CD8-positive, alpha-beta memory T cell (primary cell): Measurements from ENCODE around the gene REEP6. TPM values are rescaled to one million over a fixed set of nuclear protein-coding genes. Genes with fewer than 3 reads are reported as not detected.
"Not testable (repeated sequence)": the region's sequence is repeated elsewhere in the genome, so short reads cannot be mapped to it uniquely, and the experiment has no call there.

Experiments
- CTCF ChIA-PET: fragments of 350-600 bp; sonication (Branson Sonifier 250); formaldehyde crosslinking; loops from one replicate; lab custom pipeline; 2021; ENCODE audit warnings: antibody characterized with exemption; lab: Charles Lee
- POLR2A ChIA-PET: fragments of 350-600 bp; sonication (Branson Sonifier 250); formaldehyde crosslinking; loops from one replicate; lab custom pipeline; 2021; ENCODE audit warnings: antibody characterized with exemption; lab: Charles Lee
- DNase-seq, 5 donors: peaks; one replicate each; pipeline versions ENCODE4 v3.0.0 to v3.0.0-alpha.2; 2020 to 2022; ENCODE audit warnings: mixed read lengths in 1 of 5
- H3K27ac ChIP-seq: one replicate; pipeline ENCODE4 v1.7.0; 2013; ENCODE audit warnings: low read depth, mild to moderate bottlenecking, low read length, moderate library complexity
- H3K27me3 ChIP-seq: 2 replicates; pipeline ENCODE4 v1.7.0; 2013; ENCODE audit warnings: low read length, mild to moderate bottlenecking; ENCODE audit not compliant: insufficient read depth, poor library complexity, severe bottlenecking
- H3K36me3 ChIP-seq: 2 replicates; pipeline ENCODE4 v1.7.0; 2013; ENCODE audit warnings: mild to moderate bottlenecking, low read length, moderate library complexity; ENCODE audit not compliant: insufficient read depth
- H3K4me1 ChIP-seq: 2 replicates; pipeline ENCODE4 v1.7.0; 2013; ENCODE audit warnings: mild to moderate bottlenecking, low read length, moderate library complexity; ENCODE audit not compliant: insufficient read depth
- H3K4me3 ChIP-seq: 2 replicates; pipeline ENCODE4 v1.7.0; 2013; ENCODE audit warnings: mild to moderate bottlenecking, low read length
- H3K9me3 ChIP-seq: 2 replicates; pipeline ENCODE4 v1.7.0; 2013; ENCODE audit warnings: mild to moderate bottlenecking, low read length
- H3K27ac Mint-ChIP-seq, 8 donors: one replicate each; pipeline ENCODE4 v1.8.0; 2020 to 2021; ENCODE audit warnings: mixed read lengths in 8 of 8, mild to moderate bottlenecking in 6 of 8, inconsistent platforms in 3 of 8, moderate library complexity in 3 of 8
- H3K27me3 Mint-ChIP-seq, 2 donors: one replicate each; pipeline ENCODE4 v1.8.0; 2020 to 2021; ENCODE audit warnings: mixed read lengths in 2 of 2, mild to moderate bottlenecking in 1 of 2, moderate library complexity in 1 of 2
- H3K36me3 Mint-ChIP-seq, 3 donors: one replicate each; pipeline ENCODE4 v1.8.0; 2020 to 2021; ENCODE audit warnings: mixed read lengths in 3 of 3, inconsistent platforms in 1 of 3, mild to moderate bottlenecking in 1 of 3
- H3K4me1 Mint-ChIP-seq, 3 donors: one replicate each; pipeline ENCODE4 v1.8.0; 2020 to 2021; ENCODE audit warnings: mixed read lengths in 3 of 3, inconsistent platforms in 1 of 3, mild to moderate bottlenecking in 1 of 3
- H3K4me3 Mint-ChIP-seq, 7 donors: one replicate each; pipeline ENCODE4 v1.8.0; 2020 to 2021; ENCODE audit warnings: mixed read lengths in 7 of 7, mild to moderate bottlenecking in 6 of 7, moderate library complexity in 4 of 7, inconsistent platforms in 2 of 7
- H3K9me3 Mint-ChIP-seq, 5 donors: one replicate each; pipeline ENCODE4 v1.8.0; 2020 to 2022; ENCODE audit warnings: mixed read lengths in 5 of 5, mild to moderate bottlenecking in 3 of 5, moderate library complexity in 2 of 5, inconsistent platforms in 1 of 5
- polyA plus RNA-seq: library from polyadenylated mRNA; unstranded; fragments of 300-500 nt; fragmentation: Illumina TruSeq; gene quantifications from one replicate; pipeline ENCODE4 v1.2.3, GENCODE V29; 2021
- total RNA-seq, 2 experiments: library from RNA; stranded (reverse); gene quantifications; one replicate each; pipeline ENCODE4 v1.2.3, GENCODE V29; 2021

Gene REEP6
- total and polyA plus RNA-seq, 3 experiments from 2014 or later, result 1.8 to 4.5 (median 2.0) TPM

DNA sequence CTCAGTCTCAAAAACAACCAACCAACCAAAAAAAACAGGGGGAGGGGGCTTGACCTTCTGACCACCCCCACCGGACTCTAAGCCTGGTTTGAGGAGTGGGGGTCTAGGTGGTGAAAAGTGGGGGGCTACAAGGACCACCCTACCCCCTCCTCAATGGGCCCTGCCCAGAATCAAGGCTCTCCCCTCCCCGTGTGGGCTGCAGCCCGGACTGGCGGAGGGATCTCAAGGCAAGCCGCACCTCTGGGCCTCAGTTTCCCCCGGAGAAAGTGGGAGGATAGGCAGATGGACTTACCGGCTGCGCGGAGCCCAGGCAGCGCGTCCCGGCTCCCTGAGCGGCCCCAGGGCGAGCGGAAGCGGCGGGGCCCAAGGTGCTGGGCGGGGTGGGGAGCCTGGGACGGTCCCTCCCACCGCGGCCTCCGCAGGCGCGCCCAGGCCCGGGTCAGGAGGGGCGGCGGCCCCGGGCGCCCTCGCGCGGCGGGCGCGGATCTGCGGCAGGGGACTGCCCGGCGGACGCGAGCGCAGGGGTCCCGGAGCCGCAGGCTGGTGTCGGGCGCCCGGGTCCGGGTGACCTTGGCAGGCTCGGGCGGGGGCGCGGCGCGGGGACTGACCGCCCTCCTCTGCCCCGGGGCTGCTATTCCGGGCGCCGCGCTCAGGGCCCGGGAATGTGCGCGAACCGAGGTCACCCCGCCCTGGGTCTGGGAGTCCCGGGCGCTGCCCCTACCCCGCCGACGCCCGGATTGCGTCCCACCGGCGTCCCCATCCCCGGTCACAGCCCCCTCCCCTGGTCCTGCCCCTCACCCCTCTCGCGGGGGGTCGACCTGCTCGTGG lies 21.9 kb downstream of the REEP6 start, which contains the start of gene ADAMTSL5:
ADAMTSL5 (minus strand) TSS at position 349 of the 828 bp plus-strand sequence. CDS start 2,076 bp downstream, outside the sequence.
- no peaks in the 10 kb centered on the region for H3K27me3 ChIP-seq
- peak within 1 kb of the TSS; percentile 29 for H3K27ac ChIP-seq
- CTCF ChIA-PET, result interaction anchor here (1.4 kb wide), 1 partner anchor 42 kb away, joined by 5 read pairs; no protein-coding TSS in a partner anchor
- no peaks in the 10 kb centered on the region for H3K36me3 ChIP-seq
- peak within 1 kb of the TSS; percentile 47 for H3K4me3 ChIP-seq
- Mint-ChIP-seq H3K4me3 (peak within 1 kb of the TSS; percentile 45 to 75 (median 68)), H3K27ac (peak within 1 kb of the TSS in 2 of 8 donors; percentile 24 to 55), H3K36me3 (no peaks in the 10 kb centered on the region), H3K9me3 (no peaks in the 10 kb centered on the region), H3K27me3 (peaks cover 8 to 26% of the 10 kb centered on the region in 2 donors), H3K4me1 (peaks cover 8 to 11% (median 10%) of the 10 kb centered on the region in 3 donors)
- H3K9me3 ChIP-seq, result no peaks in the 10 kb centered on the region
- POLR2A ChIA-PET, result no interaction called here
- H3K4me1 ChIP-seq, result peaks cover 9% of the 10 kb centered on the region
- DNase-seq, result peak; percentile 41 to 60 (median 50)

DNA sequence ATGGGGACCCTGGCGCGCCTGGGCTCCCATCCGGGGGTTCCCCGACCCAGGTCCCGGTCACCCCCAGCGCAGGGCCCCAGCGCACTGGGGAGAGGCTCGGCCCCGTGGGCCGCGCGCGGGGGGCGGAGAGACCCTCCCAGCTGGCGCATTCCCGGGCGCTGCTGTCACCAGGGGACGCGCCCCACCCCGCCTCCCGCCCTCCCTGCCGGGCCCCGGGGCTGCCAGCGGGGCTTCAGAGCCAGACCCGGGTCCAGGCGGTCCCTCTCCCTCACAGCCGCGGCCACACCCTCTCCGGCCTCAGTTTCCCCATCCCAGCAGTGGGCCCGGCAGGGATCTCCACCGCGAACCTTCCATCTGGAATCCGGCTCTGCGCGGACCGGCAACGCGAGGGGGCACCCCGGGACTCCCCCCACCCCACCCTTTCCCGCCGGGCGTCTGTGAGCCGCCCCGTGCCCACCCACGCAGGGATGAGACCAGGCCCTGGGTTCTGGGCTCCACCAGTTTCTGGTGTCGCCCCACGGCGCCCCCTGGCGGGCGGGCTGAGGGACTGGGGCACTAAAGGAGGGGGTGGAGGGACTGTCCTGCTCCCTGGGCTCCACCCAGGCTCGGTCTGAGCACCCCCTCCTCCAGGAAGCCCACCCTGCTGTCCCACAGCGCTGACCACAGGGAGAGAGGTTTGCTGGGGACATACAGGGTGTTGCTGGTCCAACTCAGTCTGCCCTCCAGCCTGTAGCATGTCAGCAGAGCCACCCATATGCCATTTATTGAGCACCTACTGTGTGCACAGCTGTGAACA lies 22.7 kb downstream of the REEP6 start:
- no peak overlapping the region for H3K4me3 ChIP-seq
- peaks cover 9% of the 10 kb centered on the region for H3K4me1 ChIP-seq
- peak overlapping the region in 4 of 7 donors; percentile 22 to 72 (median 34) for H3K4me3 Mint-ChIP-seq
- peak; percentile 54 to 77 (median 63) for DNase-seq
- peak overlapping the region in 1 of 8 donors; percentile 66 for H3K27ac Mint-ChIP-seq
- H3K27me3 Mint-ChIP-seq, result peaks cover 6 to 23% of the 10 kb centered on the region in 2 donors
- no peaks in the 10 kb centered on the region for H3K36me3 ChIP-seq
- peaks cover 6 to 10% (median 6%) of the 10 kb centered on the region in 3 donors for H3K4me1 Mint-ChIP-seq
- ChIA-PET CTCF (interaction anchor here (1.0 kb wide), 2 partner anchors 12 to 47 kb away, joined by 3 to 5 read pairs; no protein-coding TSS in a partner anchor), POLR2A (no interaction called here)
- no peaks in the 10 kb centered on the region for H3K36me3 Mint-ChIP-seq
- H3K27me3 ChIP-seq, result no peaks in the 10 kb centered on the region
- H3K27ac ChIP-seq, result no peak overlapping the region
- no peaks in the 10 kb centered on the region for H3K9me3 Mint-ChIP-seq
- H3K9me3 ChIP-seq, result no peaks in the 10 kb centered on the region

DNA sequence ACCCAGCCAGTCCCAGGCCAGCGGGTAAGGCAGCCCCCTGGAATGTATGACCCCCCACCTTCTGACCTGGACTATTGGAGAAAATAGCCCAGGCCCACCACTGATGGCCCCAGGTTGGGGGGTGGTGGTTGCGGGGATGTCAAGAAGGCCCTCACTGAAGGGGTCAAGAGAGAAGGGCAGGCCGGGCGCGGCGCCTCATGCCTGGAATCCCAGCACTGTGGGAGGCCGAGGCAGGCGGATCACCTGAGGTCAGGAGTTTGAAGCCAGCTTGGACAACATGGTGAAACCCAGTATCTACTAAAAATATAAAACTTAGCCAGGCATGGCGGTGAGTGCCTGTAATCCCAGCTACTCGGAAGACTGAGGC lies 23.3 kb downstream of the REEP6 start:
- CTCF ChIA-PET, result interaction anchor here (0.9 to 1.0 kb wide), 3 partner anchors 12 to 48 kb away, joined by 3 to 5 read pairs (median 4); no protein-coding TSS in a partner anchor
- Mint-ChIP-seq H3K9me3 (no peaks in the 10 kb centered on the region), H3K27me3 (peaks cover 5 to 22% of the 10 kb centered on the region in 2 donors), H3K27ac (no peak overlapping the region), H3K4me1 (peaks cover 4 to 10% (median 5%) of the 10 kb centered on the region in 3 donors), H3K36me3 (no peaks in the 10 kb centered on the region), H3K4me3 (peak overlapping the region in 3 of 7 donors; percentile 22 to 43 (median 24))
- Histone ChIP-seq H3K36me3 (no peaks in the 10 kb centered on the region), H3K4me3 (no peak overlapping the region), H3K27me3 (no peaks in the 10 kb centered on the region), H3K27ac (no peak overlapping the region), H3K9me3 (no peaks in the 10 kb centered on the region), H3K4me1 (peaks cover 9% of the 10 kb centered on the region)
- DNase-seq, result no peak
- POLR2A ChIA-PET, result interaction anchor here (0.7 kb wide), 1 partner anchor 71 kb away, joined by 3 read pairs; no protein-coding TSS in a partner anchor

DNA sequence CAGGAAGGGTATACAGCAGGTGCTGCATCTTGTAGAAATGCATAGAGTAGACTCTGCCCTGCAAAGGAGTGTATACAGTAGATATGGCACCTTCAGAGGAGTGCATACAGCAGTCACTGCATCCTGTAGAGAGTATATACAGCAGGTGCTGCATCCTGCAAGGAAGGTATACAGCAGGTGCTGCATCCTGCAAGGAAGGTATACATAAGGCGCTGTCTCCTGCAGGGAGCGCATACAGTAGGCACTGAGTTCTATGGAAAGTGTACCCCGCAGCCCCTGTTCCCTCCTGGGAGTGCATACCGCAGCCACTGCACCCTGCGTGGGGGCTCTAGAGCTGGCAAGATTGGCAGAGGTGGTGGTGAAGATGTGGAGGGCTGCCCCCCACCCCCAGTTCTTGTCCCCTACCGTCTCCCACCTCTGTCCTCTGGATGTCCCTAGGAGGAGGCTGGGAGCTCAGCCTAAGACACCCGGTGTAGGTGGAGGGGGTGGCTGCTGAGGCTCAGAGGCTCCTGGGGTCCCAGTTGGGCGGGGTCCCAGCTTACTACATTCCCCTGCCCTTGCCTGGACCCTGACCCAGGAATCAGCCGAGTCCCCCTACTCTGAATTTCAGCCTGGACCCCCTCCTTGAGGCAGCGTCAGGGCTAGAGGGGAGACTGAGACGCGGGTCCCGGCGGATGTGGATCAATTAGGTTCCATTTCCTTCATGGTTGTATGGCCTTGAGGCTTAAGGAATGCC lies 24.2 kb downstream of the REEP6 start:
- H3K9me3 ChIP-seq, result no peaks in the 10 kb centered on the region
- peaks cover 7 to 16% of the 10 kb centered on the region in 2 donors for H3K27me3 Mint-ChIP-seq

DNA sequence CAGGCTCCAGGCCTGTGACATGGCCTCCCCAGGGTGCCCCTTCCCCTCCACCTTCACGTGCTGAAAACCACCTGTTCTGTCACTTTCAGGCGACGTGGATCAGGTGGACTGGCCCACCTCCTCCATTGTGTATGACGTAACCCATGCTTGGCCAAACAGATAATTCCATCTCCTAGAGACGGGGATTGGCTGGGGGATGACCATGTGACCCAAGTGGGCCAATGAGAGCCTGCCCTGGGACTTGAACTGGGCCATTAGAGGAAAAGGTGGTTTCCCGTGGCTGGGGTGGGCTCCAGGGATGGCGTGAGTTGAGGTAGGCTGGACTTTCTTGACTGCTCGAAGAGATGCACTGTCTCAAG lies 25.4 kb downstream of the REEP6 start:
- ChIA-PET CTCF (no interaction called here), POLR2A (no interaction called here)
- peaks cover 7 to 10% of the 10 kb centered on the region in 2 donors for H3K27me3 Mint-ChIP-seq
- peaks cover 9% of the 10 kb centered on the region for H3K4me1 ChIP-seq
- no peak overlapping the region for H3K4me3 ChIP-seq
- peaks cover 0 to 4% (median 4%) of the 10 kb centered on the region in 3 donors for H3K4me1 Mint-ChIP-seq
- no peak overlapping the region for H3K27ac Mint-ChIP-seq
- no peaks in the 10 kb centered on the region for H3K36me3 ChIP-seq
- H3K27me3 ChIP-seq, result no peaks in the 10 kb centered on the region
- no peaks in the 10 kb centered on the region for H3K36me3 Mint-ChIP-seq
- peak overlapping the region in 1 of 7 donors; percentile 52 for H3K4me3 Mint-ChIP-seq
- H3K9me3 ChIP-seq, result no peaks in the 10 kb centered on the region
- no peak overlapping the region for H3K27ac ChIP-seq
- no peak for DNase-seq
- H3K9me3 Mint-ChIP-seq, result no peaks in the 10 kb centered on the region

More for the DNA sequence above, 24.2 kb downstream of the REEP6 start:
- Histone ChIP-seq H3K27ac (no peak overlapping the region), H3K36me3 (no peaks in the 10 kb centered on the region), H3K4me3 (no peak overlapping the region), H3K4me1 (peaks cover 9% of the 10 kb centered on the region), H3K27me3 (no peaks in the 10 kb centered on the region)
- H3K4me3 Mint-ChIP-seq, result no peak overlapping the region
- ChIA-PET POLR2A (interaction anchor here (0.7 kb wide), 1 partner anchor 72 kb away, joined by 3 read pairs; no protein-coding TSS in a partner anchor), CTCF (interaction anchor here (0.9 to 1.0 kb wide), 4 partner anchors 13 to 70 kb away, joined by 3 to 5 read pairs (median 4); no protein-coding TSS in a partner anchor)
- no peaks in the 10 kb centered on the region for H3K9me3 Mint-ChIP-seq
- H3K36me3 Mint-ChIP-seq, result no peaks in the 10 kb centered on the region
- peaks cover 2 to 4% (median 4%) of the 10 kb centered on the region in 3 donors for H3K4me1 Mint-ChIP-seq
- no peak for DNase-seq
- no peak overlapping the region for H3K27ac Mint-ChIP-seq

DNA sequence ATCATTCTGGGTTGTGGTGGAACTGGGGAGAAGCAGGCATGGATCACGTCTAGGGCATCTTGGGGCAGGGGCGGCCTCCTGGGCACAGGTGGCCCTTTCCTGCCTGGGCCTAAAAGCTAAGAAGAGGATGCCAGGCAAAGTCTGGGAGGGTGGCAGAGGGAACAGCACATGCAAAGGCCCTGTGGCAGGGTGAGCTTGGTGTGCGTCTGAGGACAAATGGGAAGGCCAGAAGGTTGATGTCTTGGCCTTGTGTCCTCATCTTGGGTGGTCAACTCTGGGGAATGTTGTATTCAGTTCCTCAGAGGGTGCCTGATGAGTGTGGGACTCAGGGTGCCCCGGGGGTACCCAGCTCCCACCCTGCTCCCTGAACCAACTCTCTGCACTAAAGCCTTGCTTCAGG lies 27.5 kb downstream of the REEP6 start:
- CTCF ChIA-PET, result interaction anchor here (1.6 kb wide), 1 partner anchor 154 kb away, joined by 4 read pairs; no protein-coding TSS in a partner anchor
- no peak for DNase-seq
- Mint-ChIP-seq H3K36me3 (no peaks in the 10 kb centered on the region), H3K27ac (no peak overlapping the region), H3K4me3 (no peak overlapping the region), H3K27me3 (peaks cover 14 to 16% of the 10 kb centered on the region in 2 donors), H3K4me1 (no peaks in the 10 kb centered on the region), H3K9me3 (no peaks in the 10 kb centered on the region)
- no peaks in the 10 kb centered on the region for H3K36me3 ChIP-seq
- H3K9me3 ChIP-seq, result no peaks in the 10 kb centered on the region
- H3K27ac ChIP-seq, result no peak overlapping the region
- POLR2A ChIA-PET, result no interaction called here
- H3K27me3 ChIP-seq, result no peaks in the 10 kb centered on the region
- H3K4me1 ChIP-seq, result no peaks in the 10 kb centered on the region
- no peak overlapping the region for H3K4me3 ChIP-seq

DNA sequence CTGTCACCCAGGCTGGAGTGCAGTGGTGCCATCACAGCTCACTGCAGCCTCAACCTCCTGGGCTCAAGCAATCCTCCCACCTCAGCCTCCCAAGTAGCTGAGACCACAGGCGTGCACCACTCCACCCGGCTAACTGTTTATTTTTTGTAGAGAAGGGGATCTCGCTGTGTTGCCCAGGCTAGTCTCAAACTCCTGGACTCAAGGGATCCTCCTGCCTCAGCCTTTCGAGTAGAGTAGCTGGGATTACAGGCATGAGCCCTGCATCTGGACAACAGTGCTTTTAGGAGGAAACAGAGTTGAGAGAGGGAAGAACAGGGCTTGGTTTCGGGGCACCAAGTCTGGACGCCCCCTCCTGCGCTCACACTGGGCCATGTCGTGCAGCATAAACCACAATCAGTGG lies 28.8 kb downstream of the REEP6 start:
- DNase-seq, H3K36me3 Mint-ChIP-seq, H3K27ac ChIP-seq, H3K4me3 Mint-ChIP-seq, POLR2A ChIA-PET, CTCF ChIA-PET, H3K27me3 ChIP-seq, H3K27ac Mint-ChIP-seq, H3K36me3 ChIP-seq, H3K9me3 ChIP-seq, H3K4me1 ChIP-seq, H3K4me3 ChIP-seq, H3K9me3 Mint-ChIP-seq, H3K4me1 Mint-ChIP-seq: not testable (repeated sequence)
- peaks cover 15 to 21% of the 10 kb centered on the region in 2 donors for H3K27me3 Mint-ChIP-seq
